UCSD-AML1 (cell line): ENCODE measurements around the gene CHGA.

Experiments
- DNase-seq: peaks from one replicate; lab custom pipeline; 2025; ENCODE audit not compliant: unreplicated experiment; lab: John Stamatoyannopoulos, UW

Gene CHGA

DNA sequence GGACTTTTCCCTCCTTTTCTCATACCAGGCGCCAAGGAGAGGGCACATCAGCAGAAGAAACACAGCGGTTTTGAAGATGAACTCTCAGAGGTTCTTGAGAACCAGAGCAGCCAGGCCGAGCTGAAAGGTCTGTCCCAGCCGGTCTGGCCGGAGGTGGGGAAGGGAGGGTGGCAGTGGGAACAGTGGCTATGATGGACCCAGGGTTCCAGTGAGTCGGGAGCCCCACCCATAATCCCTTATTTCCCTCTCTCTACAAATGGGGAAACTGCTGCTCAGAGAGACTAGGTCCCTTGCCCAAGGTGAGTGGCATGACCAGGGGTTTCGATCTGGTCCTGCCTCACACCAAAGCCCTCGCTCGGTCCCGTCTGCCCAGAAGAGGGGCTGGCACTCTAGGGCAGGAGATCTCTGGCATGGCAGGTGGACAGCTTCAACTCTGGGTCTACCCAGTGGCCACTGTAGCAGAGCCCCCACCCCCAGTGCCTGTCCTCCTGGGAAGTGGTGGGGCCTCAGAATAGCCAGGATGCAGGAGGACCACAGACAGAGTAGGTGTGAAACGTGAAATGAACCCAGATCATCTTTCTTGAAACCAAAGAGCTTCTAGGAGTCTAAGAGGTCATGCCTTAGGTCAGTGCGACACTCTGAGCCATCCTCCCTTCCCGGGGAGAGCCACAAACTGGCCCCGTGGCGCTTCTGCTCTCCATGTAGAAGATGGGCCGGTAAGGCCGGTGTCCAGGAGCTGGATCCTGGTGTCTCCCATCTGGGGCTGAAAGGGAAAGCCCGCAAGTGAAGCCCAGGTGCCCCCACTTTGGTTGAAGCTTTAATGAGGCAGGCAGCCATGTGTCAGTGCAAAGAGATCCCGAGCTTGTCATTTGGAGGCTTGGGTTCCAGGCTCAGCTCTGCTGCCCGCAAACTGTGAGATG lies 7.0 kb downstream of the CHGA start:
- DNase-seq, result no peak

DNA sequence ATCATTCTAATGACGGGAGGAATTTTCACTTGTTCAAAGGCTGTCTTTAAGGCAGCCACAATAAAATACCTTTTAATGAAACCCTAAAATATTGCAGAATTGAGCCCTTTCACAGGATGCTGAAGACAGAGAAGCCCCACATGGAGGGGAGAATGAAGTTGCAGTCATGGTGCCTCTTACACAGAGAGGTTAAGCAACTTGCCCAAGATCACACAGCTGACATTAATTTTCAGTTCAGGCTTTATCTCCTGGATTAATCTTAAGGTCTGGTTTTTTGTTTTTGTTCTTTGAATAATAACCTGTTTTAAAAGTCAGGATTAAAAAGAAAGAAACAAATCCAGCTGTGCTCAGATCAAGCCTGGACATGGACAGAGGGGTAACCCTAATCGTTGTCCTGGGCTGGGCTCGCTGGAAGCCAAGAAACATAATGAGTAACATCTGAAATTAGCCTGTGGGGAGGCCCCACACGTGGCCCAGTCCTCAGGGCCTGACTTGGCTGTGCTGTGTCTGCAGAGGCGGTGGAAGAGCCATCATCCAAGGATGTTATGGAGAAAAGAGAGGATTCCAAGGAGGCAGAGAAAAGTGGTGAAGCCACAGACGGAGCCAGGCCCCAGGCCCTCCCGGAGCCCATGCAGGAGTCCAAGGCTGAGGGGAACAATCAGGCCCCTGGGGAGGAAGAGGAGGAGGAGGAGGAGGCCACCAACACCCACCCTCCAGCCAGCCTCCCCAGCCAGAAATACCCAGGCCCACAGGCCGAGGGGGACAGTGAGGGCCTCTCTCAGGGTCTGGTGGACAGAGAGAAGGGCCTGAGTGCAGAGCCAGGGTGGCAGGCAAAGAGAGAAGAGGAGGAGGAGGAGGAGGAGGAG lies 8.0 kb downstream of the CHGA start:
- no peak for DNase-seq

DNA sequence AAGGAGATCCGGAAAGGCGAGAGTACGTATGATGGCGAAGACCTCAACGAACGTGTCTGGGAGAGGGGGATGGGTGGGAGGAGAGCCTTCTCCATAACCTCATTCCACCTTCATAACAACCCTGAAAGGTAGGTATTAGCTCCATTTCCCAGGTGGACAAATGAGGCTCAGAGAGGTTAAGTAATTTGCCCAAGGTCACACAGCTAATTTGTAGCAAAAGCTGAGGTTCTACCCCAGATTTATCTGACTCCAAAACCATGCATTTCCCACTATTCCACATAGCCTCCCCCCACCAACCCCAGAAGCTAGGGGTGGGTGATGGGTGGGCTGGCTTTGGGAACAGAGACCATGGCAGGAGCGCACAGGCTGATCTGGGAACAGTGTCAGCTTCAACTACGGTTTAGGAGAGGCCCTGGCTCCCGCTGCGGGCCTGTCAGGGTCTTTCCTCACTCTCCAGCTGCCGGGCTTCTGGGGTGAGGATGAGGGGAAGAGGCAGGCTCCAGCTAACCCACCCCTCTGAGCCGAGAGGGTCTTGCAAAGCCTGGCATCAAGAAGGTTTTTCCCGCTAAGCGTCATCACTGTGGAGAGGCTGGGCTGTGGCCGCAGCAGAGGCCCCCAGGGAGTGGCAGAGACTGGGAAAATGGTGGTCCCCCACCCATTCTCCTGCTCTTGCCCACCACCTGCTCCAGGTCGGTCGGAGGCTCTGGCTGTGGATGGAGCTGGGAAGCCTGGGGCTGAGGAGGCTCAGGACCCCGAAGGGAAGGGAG lies 8.9 kb downstream of the CHGA start:
- DNase-seq, result no peak

DNA sequence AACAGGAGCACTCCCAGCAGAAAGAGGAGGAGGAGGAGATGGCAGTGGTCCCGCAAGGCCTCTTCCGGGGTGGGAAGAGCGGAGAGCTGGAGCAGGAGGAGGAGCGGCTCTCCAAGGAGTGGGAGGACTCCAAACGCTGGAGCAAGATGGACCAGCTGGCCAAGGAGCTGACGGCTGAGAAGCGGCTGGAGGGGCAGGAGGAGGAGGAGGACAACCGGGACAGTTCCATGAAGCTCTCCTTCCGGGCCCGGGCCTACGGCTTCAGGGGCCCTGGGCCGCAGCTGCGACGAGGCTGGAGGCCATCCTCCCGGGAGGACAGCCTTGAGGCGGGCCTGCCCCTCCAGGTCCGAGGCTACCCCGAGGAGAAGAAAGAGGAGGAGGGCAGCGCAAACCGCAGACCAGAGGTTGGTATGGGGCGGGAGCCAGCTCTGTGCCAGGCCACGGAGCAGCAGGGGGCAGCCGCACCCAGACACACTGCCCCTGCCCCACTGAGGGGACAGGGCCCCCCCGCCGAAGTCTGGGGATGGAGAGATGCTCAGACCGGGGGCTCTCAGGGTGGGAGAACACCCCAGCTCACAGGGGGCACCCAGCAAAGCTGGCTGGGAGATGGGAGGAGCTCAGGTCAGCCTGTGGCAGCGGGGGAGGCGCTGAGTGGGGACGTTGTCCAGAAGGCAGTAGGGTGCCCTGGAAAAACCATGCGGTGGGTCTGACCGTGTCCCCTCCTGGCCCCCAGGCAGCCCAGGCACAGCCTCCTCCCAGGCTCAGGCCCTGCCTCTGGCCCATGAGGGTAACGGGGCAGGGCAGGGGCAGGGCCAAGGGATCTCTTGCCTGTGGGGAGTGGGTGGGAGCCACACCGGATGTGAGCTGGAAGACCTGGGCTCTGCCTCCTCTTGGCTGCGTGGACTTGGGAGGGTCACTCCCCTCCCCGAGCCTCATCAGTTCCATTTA lies 9.8 kb downstream of the CHGA start:
- no peak for DNase-seq

DNA sequence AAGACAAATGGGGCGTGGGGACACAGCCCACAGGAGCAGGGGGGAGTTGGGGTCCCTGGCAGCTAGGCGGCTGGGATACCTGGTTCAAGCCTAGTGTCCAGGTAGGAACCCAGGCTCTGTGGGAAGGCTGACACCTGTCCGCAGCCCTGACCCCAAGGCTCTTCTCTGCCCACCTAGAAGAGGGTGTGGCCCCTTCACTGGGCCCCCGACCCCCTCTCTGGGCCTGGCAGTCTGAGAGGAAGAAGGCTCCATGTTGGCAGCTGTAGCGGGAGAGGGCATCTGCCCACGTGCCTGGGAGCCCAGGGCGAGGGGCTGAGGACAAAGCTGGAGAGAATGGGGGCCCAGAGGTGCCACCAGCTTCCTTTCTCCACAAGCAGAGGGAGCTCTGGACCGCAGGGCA lies 10.5 kb downstream of the CHGA start:
- no peak for DNase-seq

DNA sequence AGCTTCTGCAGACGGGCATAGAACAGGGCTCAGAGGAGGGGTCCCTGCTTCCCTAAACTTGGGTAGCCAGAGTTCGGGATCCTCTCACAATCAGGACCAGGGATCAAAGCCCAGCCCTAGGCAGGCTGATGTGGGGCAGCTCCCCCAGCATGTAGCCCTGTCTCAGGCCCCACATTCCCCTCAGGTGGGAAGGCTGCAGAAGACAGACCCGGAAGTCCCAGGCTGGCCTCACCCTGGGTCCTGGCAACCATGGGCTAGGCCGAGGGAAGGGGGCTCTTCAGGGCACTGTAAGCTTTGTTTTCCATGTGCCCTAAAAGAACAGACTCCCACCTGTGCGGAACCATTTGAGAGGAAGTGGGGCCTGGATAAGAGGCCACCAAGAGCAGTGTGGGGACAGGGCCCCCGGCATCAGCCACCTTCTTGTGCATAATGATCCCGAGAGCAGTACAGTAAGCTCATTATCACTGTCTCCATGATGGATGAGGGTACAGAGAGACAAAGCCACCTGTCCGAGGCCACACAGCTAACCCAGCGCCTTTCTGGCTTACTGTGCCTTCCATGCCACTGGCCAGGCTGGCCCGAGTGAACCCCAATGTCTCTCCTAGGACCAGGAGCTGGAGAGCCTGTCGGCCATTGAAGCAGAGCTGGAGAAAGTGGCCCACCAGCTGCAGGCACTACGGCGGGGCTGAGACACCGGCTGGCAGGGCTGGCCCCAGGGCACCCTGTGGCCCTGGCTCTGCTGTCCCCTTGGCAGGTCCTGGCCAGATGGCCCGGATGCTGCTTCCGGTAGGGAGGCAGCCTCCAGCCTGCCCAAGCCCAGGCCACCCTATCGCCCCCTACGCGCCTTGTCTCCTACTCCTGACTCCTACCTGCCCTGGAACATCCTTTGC lies 11.5 kb downstream of the CHGA start:
- DNase-seq, result no peak

DNA sequence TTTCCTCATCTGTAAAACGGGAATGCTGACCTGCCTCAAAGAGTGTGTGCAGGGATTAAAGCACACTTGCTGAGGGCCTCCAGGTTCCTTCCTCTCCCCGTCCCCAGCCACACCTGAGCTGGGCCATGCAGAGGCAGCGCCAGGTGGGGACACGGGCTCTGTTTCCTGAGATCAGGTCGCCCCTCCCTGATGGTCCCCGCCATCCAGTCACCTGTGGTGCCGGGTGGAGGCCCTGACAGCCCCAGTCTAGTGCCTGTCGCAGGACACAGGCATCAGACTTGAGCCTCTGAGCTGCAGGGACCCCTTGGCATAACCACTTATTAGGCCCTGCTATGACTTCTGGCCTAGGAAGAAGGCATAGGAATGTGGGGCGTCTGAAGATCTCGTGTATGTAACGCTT lies 12.5 kb downstream of the CHGA start:
- DNase-seq, result no peak

DNA sequence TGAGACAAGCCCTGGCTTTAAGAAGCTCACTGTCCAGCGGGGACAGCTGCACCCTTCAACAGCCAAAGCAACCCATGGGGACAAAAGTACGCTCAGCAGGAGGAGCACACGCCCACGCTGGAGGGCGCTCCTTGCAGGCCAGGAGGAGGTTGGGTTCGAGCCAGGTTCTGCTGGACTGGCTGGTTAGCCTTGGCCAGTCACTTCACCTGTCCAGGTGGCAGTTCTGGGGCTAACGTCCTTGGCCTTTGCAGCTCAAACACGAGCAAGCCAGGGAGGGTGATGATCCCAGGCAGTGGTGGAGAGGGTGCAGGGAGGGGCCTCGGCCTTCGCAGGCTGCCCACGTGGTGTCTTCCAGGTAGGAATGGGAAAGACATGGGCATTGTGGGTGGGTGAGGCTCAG lies 13.1 kb downstream of the CHGA start:
- no peak for DNase-seq

DNA sequence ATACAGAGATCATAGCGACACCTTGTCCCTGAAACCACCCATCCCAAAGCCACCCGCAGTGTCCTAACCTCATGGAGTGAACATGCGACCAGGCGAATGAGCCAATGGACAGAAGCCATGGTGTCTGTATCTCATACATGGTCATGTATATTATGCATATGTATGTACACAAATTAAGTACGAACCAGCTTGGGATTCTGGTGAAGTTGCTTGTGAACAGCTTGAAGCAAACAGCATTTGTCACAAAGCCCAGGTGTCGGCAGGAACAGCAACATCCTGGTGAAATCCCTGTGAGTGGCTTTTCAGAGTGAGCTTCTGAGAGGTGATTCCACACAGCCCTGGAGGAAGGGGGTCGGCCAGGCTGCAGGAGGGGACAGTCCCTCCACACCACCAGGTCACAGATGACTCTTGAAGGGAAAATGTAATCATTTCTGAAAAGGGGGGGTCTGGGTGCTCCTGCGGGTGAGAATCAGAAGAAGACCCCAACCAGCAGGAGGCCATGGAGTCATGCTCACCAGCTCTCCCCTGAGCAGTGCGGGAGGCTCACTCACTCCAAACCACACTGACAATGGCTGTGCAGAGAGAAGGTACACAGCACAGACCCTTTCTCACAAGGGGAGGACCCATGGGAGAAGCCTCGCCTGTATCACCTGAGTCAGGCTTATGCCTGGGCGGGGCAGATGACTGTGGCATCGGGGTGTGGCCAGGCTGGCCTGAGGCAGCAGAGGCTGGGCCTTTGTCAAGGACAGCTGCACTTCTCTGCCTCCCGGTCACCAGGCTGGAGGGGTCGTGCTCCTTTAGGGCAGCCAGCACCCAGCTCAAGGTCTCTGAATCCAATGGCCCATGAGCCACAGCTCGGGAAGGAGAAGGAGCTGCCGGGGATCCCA lies 14.3 kb downstream of the CHGA start:
- no peak for DNase-seq

DNA sequence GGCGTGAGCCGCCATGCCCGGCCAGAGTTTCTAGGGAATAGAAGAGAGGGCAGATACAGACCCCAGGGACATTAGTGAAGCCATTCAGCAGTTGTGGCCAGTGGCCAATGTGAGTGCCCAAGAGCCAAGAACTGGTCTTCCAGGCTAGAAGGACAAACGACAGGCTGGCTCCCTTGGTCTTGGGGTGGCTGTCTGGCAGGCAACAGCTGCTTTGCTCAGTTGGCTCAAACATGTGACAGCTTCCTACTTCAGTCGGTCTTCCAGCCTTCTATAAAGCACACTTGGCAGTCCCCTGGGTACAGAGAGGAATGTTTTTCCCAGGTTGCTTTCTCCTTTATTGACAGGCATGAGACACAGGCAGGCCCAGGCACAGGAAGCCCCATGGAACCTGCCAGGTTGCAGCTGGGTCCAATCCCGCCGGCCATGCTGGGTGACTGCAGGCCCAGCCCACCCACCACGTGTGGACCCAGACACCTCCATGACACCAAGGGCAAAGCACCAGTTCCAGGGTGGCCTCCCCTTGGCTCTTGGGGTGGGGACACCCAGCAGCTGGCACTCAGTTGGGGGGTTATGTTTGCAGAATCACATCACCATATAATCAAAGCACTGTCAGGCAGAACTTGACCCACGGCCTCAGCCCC lies 15.4 kb downstream of the CHGA start:
- DNase-seq, result no peak

DNA sequence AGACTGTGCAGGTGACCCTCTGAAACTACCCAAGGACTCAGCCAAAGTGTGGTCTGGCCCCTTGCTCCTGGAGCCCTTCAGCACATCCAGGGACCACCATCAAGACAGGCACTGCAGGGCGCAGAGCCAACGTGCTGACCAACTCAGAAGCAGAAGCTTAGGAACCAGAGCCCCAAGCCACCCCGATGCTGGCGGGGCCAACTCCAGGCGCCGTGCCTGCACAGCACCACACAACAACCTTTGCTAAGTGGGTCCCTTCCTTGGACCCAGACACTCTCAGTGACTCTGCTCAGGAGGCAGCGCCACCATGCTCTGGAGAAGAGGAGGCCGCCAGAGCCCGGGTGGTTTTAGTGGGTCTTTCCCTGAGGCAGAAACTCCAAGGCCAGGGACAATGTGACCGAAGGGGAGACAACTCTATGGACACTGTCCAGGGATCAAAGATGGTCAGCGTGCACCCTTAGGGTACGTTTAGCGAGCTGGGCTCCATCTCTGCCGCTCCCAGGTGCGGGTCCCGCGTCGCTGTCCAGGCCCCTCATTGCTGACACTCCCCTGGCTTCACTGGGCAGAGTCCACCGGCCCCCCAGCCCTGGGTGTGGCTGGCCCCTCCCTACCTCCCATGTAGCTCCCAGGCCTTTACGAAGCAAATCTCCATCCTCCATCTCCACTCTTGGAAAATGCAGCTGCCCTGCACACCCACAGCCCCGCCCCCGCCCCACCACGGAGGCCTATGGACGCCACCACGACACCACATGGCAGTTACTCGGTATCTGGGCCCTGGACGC lies 16.1 kb downstream of the CHGA start:
- DNase-seq, result no peak

DNA sequence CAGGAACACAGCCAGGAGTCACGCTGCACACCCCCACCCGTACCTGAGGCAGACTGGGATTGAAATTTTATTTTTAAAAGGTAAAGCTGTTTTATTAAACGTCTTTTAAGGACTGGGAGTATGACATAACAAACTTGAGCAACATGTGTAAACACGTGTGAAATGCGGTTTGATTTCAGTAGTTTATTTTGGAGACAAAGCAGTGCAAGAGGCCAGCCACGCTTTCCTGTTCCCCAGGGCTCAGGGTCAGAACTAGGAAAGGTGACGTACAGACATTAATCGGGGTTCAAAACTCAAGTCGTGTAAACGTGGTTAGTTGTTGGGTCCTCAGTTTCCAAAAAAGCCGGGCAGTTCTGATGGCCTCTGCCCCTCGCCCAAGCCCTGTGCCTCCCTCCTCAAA lies 16.7 kb downstream of the CHGA start:
- DNase-seq, result no peak

DNA sequence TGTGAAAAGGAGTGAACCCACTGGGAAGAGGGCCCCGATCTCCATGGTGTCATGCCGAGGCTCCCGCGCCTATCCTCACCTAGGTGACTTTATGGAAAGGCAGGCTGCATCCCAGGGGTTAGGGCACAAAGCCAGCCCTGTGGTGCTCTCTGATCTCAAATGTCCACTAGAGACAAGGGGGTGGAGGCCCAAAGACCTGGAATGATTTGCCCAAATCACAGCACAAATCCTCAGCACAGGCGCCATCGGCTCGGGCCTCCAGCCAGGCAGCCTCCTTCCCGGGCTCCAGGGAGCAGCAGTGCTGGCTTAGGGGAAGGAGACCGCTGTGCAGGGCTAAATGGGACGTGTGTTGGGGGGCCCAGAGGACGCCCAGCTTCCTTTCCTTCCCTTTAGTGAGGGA lies 17.6 kb downstream of the CHGA start:
- no peak for DNase-seq

DNA sequence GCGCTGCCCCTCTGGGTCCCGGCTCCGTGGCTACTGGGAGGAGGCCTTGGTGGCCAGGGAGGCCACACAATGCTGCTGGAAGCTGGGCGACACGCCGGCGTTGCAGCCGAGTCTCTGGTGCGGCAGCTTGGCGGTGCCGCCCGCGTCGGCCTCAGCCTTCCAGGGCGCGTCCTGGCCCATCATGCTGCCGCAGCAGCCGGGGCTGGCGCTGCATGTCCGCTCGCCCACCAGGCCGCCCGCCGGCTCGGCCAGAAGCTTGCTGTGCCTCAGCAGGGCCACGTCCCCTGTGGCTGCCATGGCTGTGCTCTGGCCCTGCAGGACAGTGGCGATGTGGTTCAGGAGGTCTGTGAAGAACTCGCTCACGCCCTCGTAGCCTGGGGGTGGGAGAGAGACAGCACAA lies 18.6 kb downstream of the CHGA start:
- no peak for DNase-seq

DNA sequence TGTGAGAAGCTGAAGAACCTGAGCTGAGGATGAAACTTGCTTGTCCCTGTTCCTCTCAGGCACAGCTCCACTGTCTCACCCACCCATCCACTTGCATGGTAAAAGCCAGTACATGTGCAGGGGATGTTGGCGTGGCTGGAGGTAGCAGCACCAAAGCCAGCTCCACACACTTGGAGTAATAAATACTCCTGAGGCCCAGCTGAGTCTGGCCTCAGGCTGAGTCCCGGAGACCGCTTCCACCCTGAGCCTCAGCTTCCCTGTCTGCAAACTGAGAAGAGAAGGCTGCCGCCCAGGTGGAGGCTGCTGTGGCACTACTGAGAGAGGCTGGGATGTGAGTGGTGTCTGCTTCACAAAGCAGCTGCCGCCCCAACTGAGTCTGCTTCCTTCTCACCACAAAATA lies 19.2 kb downstream of the CHGA start:
- DNase-seq, result no peak

DNA sequence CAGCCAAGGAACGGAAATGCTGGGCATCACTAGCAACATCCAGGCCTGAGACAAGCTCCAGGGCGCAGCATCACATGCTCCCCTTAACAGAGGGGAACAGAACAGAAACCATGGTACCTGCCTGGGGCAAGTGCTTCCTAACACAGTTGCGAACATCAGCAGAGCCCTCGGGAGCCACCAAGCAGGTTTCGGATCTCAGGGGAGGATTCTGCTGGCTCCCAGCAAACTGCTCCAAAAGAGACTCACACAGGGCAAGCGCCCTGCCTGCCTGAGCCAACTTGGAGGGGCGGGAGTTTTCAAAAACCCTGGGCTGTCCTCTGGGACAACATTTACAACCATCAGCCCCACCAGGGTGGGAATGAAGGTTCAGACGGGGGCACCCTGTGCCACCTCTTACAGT lies 19.6 kb downstream of the CHGA start:
- DNase-seq, result no peak
